ENCODE measurements around the gene IGSF21.

DNA sequence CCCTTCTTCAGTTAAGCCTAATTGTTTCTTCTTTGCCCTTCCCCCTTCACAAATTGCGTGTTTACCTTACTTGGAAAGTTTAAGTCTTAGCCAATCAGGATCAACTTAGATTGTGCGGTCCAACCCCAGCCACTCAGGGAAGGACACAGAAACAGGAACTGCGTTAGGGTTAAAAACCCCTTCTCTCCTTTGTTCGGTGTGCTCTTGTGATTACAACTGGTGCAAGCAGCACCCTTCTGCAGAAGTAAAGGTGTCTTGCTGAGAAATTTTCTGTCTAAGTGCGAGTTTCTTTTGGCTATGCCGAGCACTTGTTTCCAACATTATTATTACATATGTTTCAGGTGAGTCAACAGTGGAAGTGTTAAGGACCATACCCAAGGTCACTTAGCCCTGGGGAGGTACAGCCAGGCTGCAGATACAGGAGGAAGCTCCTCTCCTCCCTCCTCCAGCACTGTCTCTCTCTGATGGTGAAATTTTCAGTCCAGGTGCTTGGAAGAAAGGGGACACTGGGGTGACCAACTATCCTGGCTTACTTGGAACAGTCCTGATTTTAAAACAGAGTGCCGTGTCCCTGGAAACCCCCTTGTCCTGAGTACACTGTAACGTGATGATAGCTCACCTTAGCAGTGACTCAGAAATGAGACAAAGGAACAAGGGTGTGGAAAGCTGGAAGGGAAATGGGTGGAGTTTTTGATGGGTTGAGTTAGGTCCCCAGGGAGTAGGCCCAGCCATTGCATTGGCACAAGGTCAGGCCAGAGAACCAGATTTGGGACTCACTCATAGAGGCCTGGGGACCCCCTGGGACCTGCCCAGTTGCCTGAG lies 304.4 kb downstream of the IGSF21 start:
- TF ChIP-seq POLR2A (IDR thresholded peaks at IDR 0.05), result no peak
- TF ChIP-seq CTCF (IDR thresholded peaks at IDR 0.05), result no peak
- no peak for TF ChIP-seq POLR2AphosphoS5 (IDR thresholded peaks at IDR 0.05)
- no peak for TF ChIP-seq EP300 (IDR thresholded peaks at IDR 0.05)

All from gastroesophageal sphincter (tissue), 3 donors.